Glutamatergic neuron (in vitro differentiated cells): ENCODE measurements around the gene ARHGAP10. TPM values are rescaled to one million over a fixed set of nuclear protein-coding genes. Genes with fewer than 3 reads are reported as not detected.

ENCODE experiments used
- DNase-seq: peaks from one replicate; pipeline ENCODE4 v3.0.0; 2022
- H3K27ac Mint-ChIP-seq: one replicate; pipeline ENCODE4 v1.8.0; 2020; ENCODE audit warnings: mild to moderate bottlenecking, mixed read lengths, inconsistent platforms; ENCODE audit not compliant: unreplicated experiment
- H3K27me3 Mint-ChIP-seq: one replicate; pipeline ENCODE4 v1.8.0; 2020; ENCODE audit warnings: mild to moderate bottlenecking, moderate library complexity, mixed read lengths, inconsistent platforms; ENCODE audit not compliant: unreplicated experiment
- H3K36me3 Mint-ChIP-seq: one replicate; pipeline ENCODE4 v1.8.0; 2020; ENCODE audit warnings: mild to moderate bottlenecking, mixed read lengths, inconsistent platforms; ENCODE audit not compliant: unreplicated experiment
- H3K4me1 Mint-ChIP-seq: one replicate; pipeline ENCODE4 v1.8.0; 2020; ENCODE audit warnings: mild to moderate bottlenecking, low read depth, mixed read lengths, inconsistent platforms; ENCODE audit not compliant: unreplicated experiment
- H3K4me3 Mint-ChIP-seq: one replicate; pipeline ENCODE4 v1.8.0; 2020; ENCODE audit warnings: mild to moderate bottlenecking, mixed read lengths, inconsistent platforms; ENCODE audit not compliant: unreplicated experiment
- H3K9me3 Mint-ChIP-seq: one replicate; pipeline ENCODE4 v1.8.0; 2020; ENCODE audit warnings: mild to moderate bottlenecking, moderate library complexity, mixed read lengths, inconsistent platforms; ENCODE audit not compliant: unreplicated experiment
- CTCF ChIP-seq: fragments of 200-600 bp; sonication (generic); IDR thresholded peaks from one replicate; pipeline ENCODE4 v1.5.0; 2021; ENCODE audit not compliant: partially characterized antibody, unreplicated experiment
- total RNA-seq: library from RNA; stranded (reverse); fragmentation: NEBNext Ultra II Directional; extraction: Animal tissue kit (Norgen Biotek cat#: 25700); gene quantifications from one replicate; pipeline ENCODE4 v1.2.1, GENCODE V29; 2021; ENCODE audit not compliant: unreplicated experiment

Gene ARHGAP10
- total RNA-seq, 1 donor from 2014 or later = 19.7 TPM

- DNase-seq = no peak
- Mint-ChIP-seq H3K4me1 (peaks cover 3% of the 10 kb centered on the region), H3K27ac (no peak overlapping the region), H3K27me3 (no peaks in the 10 kb centered on the region), H3K9me3 (no peaks in the 10 kb centered on the region), H3K36me3 (no peaks in the 10 kb centered on the region), H3K4me3 (no peak overlapping the region)
- TF ChIP-seq CTCF = no peak
These were observed 21.2 kb downstream of the ARHGAP10 start for GRCh38 chr4:147753047-147753446.

- no peak overlapping the region for H3K4me3 Mint-ChIP-seq
- DNase-seq = no peak
- peaks cover 3% of the 10 kb centered on the region for H3K4me1 Mint-ChIP-seq
- H3K27ac Mint-ChIP-seq = no peak overlapping the region
- no peaks in the 10 kb centered on the region for H3K36me3 Mint-ChIP-seq
- H3K27me3 Mint-ChIP-seq = no peaks in the 10 kb centered on the region
- no peaks in the 10 kb centered on the region for H3K9me3 Mint-ChIP-seq
- no peak for TF ChIP-seq CTCF
These were observed 22.2 kb downstream of the ARHGAP10 start for GRCh38 chr4:147754037-147754445.

- DNase-seq = no peak
- TF ChIP-seq CTCF = no peak
- H3K27ac Mint-ChIP-seq = no peak overlapping the region
- peaks cover 5% of the 10 kb centered on the region for H3K4me1 Mint-ChIP-seq
- no peaks in the 10 kb centered on the region for H3K9me3 Mint-ChIP-seq
- no peak overlapping the region for H3K4me3 Mint-ChIP-seq
- H3K27me3 Mint-ChIP-seq = no peaks in the 10 kb centered on the region
- H3K36me3 Mint-ChIP-seq = no peaks in the 10 kb centered on the region
These were observed 23.8 kb downstream of the ARHGAP10 start for GRCh38 chr4:147755561-147756295.

- no peak overlapping the region for H3K4me3 Mint-ChIP-seq
- H3K27me3 Mint-ChIP-seq = no peaks in the 10 kb centered on the region
- H3K9me3 Mint-ChIP-seq = no peaks in the 10 kb centered on the region
- DNase-seq = no peak
- peaks cover 5% of the 10 kb centered on the region for H3K4me1 Mint-ChIP-seq
- H3K36me3 Mint-ChIP-seq = no peaks in the 10 kb centered on the region
- no peak for TF ChIP-seq CTCF
- no peak overlapping the region for H3K27ac Mint-ChIP-seq
These were observed 24.5 kb downstream of the ARHGAP10 start for GRCh38 chr4:147756417-147756816.

- no peaks in the 10 kb centered on the region for H3K36me3 Mint-ChIP-seq
- peaks cover 2% of the 10 kb centered on the region for H3K9me3 Mint-ChIP-seq
- H3K4me3 Mint-ChIP-seq = no peak overlapping the region
- no peak for DNase-seq
- no peak for TF ChIP-seq CTCF
- peaks cover 5% of the 10 kb centered on the region for H3K4me1 Mint-ChIP-seq
- H3K27ac Mint-ChIP-seq = no peak overlapping the region
- no peaks in the 10 kb centered on the region for H3K27me3 Mint-ChIP-seq
These were observed 28.3 kb downstream of the ARHGAP10 start for GRCh38 chr4:147760176-147760575.
